ENCODE results near the gene FTO. TPM values are rescaled to one million over a fixed set of nuclear protein-coding genes. Genes with fewer than 3 reads are reported as not detected.
A peak's percentile ranks its signal among the peaks of the same experiment; 100 is the strongest.

The FTO gene
- total and polyA plus RNA-seq, 2 of the 13 experiments (the other 11 are each of a cell fraction or from before 2014, with no cell fraction given), result 41.6 to 55.8 TPM

- H3K4me1 ChIP-seq (ENCODE audit: insufficient read depth, low read length), result peaks cover 13% of the 10 kb centered on the region; the same call in 1 of the 2 replicates
- H3K4me3 ChIP-seq (replicated peaks in 1 of 3; ENCODE audit: insufficient read depth in 1 of 3, low read depth in 2 of 3, low read length in 3 of 3), result no peak overlapping the region
- ChIA-PET CTCF (ENCODE audit: low intra/inter-chr PET ratio, low total read pairs) (no interaction called here), POLR2A (no interaction called here)
- TF ChIP-seq SCMH1 (CRISPR knock-in tag; IDR thresholded peaks at IDR 0.05; ENCODE audit: borderline replicate concordance), result no peak
- peak; percentile 22 for TF ChIP-seq HNRNPK (IDR thresholded peaks at IDR 0.05; ENCODE audit: low read depth, low read length, poor library complexity, severe bottlenecking)
- TF ChIP-seq LBX2 (CRISPR knock-in tag; IDR thresholded peaks at IDR 0.05; ENCODE audit: borderline replicate concordance), result no peak
- no peak for TF ChIP-seq ZNF567 (CRISPR knock-in tag; IDR thresholded peaks at IDR 0.05; ENCODE audit: borderline replicate concordance)
- no peak for TF ChIP-seq CCDC6 (CRISPR knock-in tag; IDR thresholded peaks at IDR 0.05)
- BruUV-seq (replicated peaks), result no TSS peak
- no peak overlapping the region for H3K27ac ChIP-seq (ENCODE audit: extremely low read length, insufficient read depth, low read length)
- no peak overlapping the region for H3K9ac ChIP-seq (ENCODE audit: insufficient read depth, low read depth, low read length)
- in situ Hi-C loops (cut with HindIII; ENCODE audit: extremely low pct_ligation_motif_present, low pct_unique_long_range_greater_than_20kb) (no loop called here), intact Hi-C loops (cut with micrococcal nuclease; ENCODE audit: unreplicated experiment) (no loop called here)
- 95% methylated on average over 3 of the region's 3 CpGs for WGBS (ENCODE audit: low lambda C conversion rate)
- DNase-seq (ENCODE audit: low spot score), result no peak
- no peaks in the 10 kb centered on the region for H3K9me3 ChIP-seq (ENCODE audit: low read length)
- no peak overlapping the region for H3K4me2 ChIP-seq (ENCODE audit: low read depth, low read length)
- H3K79me2 ChIP-seq (ENCODE audit: insufficient read depth, low read length), result no peaks in the 10 kb centered on the region
- ATAC-seq, result no peak
- FAIRE-seq, result no peak
- no peaks in the 10 kb centered on the region for H3K27me3 ChIP-seq (ENCODE audit: control insufficient read depth in 1 of 2, insufficient read depth in 2 of 2, low read length in 2 of 2)
- no peaks in the 10 kb centered on the region for H4K20me1 ChIP-seq (ENCODE audit: insufficient read depth, low read length)
- no peak overlapping the region for H2AFZ ChIP-seq (ENCODE audit: low read length)
- no peaks in the 10 kb centered on the region for H3K36me3 ChIP-seq (replicated peaks in 1 of 2; ENCODE audit: control insufficient read depth in 1 of 2, insufficient read depth in 2 of 2, low read length in 2 of 2)
Observed at GRCh38 chr16:53984936-53985335, 281.0 kb downstream of the FTO start.

GRCh38 chr16:53985861-53986260 is 281.9 kb downstream of the FTO start:
- DNase-seq (ENCODE audit: low spot score) (no peak), FAIRE-seq (no peak), ATAC-seq (no peak)
- no peaks in the 10 kb centered on the region for H4K20me1 ChIP-seq (ENCODE audit: insufficient read depth, low read length)
- CTCF ChIA-PET (ENCODE audit: low intra/inter-chr PET ratio, low total read pairs), result no interaction called here
- no peaks in the 10 kb centered on the region for H3K27me3 ChIP-seq (ENCODE audit: control insufficient read depth in 1 of 2, insufficient read depth in 2 of 2, low read length in 2 of 2)
- no peaks in the 10 kb centered on the region for H3K79me2 ChIP-seq (ENCODE audit: insufficient read depth, low read length)
- no peaks in the 10 kb centered on the region for H3K36me3 ChIP-seq (replicated peaks in 1 of 2; ENCODE audit: control insufficient read depth in 1 of 2, insufficient read depth in 2 of 2, low read length in 2 of 2)
- intact Hi-C loops (cut with micrococcal nuclease; ENCODE audit: unreplicated experiment) (no loop called here), in situ Hi-C loops (cut with HindIII; ENCODE audit: extremely low pct_ligation_motif_present, low pct_unique_long_range_greater_than_20kb) (no loop called here)
- H2AFZ ChIP-seq (ENCODE audit: low read length), result no peak overlapping the region
- no peaks in the 10 kb centered on the region for H3K9me3 ChIP-seq (ENCODE audit: low read length)
- WGBS (ENCODE audit: low lambda C conversion rate), result 93% methylated on average over 3 of the region's 3 CpGs
- H3K27ac ChIP-seq (ENCODE audit: extremely low read length, insufficient read depth, low read length), result no peak overlapping the region
- H3K4me2 ChIP-seq (ENCODE audit: low read depth, low read length), result no peak overlapping the region
- POLR2A ChIA-PET, result interaction anchor here (0.8 kb wide), 1 partner anchor 180 kb away, joined by 3 read pairs; no protein-coding TSS in a partner anchor
- BruUV-seq (replicated peaks), result no TSS peak
- H3K4me1 ChIP-seq (ENCODE audit: insufficient read depth, low read length), result peaks cover 21% of the 10 kb centered on the region
- H3K9ac ChIP-seq (ENCODE audit: insufficient read depth, low read depth, low read length), result no peak overlapping the region
- 0 out of 2 replicates have a peak, but pooled peaks have one; percentile 11 for TF ChIP-seq MAFF (IDR thresholded peaks at IDR 0.05; ENCODE audit: low read depth, low read length)
- no peak for TF ChIP-seq ZNF703 (CRISPR knock-in tag; IDR thresholded peaks at IDR 0.05; ENCODE audit: borderline replicate concordance)
- TF ChIP-seq ZSCAN12 (CRISPR knock-in tag; IDR thresholded peaks at IDR 0.05), result no peak
- TF ChIP-seq MAFK (conservative IDR thresholded peaks at IDR 0.05 in 1 of 2, IDR thresholded peaks at IDR 0.05 in 1 of 2; ENCODE audit: low read length in 2 of 2), result peak in 1 of 2 experiments; percentile 40; a peak in 1 of 4 replicates
- H3K4me3 ChIP-seq (replicated peaks in 1 of 3; ENCODE audit: insufficient read depth in 1 of 3, low read depth in 2 of 3, low read length in 3 of 3), result no peak overlapping the region
